HG03439 (cell line): Measurements from ENCODE around the gene INS.
"Not testable (repeated sequence)": the region's sequence is repeated elsewhere in the genome, so short reads cannot be mapped to it uniquely, and the experiment has no call there.

Experiments used
- ATAC-seq: cut with Tn5 transposase; IDR thresholded peaks from one replicate; pipeline ENCODE4 v1.9.1; 2021; ENCODE audit warnings: mild to moderate bottlenecking, moderate library complexity; ENCODE audit not compliant: unreplicated experiment

The INS gene

GRCh38 chr11:2135018-2135569, 25.9 kb downstream of the INS start:
- no peak for ATAC-seq

GRCh38 chr11:2134022-2135010, 26.7 kb downstream of the INS start:
- ATAC-seq, result no peak

GRCh38 chr11:2133241-2134021, 27.6 kb downstream of the INS start:
- no peak for ATAC-seq

- ATAC-seq, result no peak
These were observed 28.2 kb downstream of the INS start for GRCh38 chr11:2132874-2133240.

- no peak for ATAC-seq
These were observed 28.8 kb downstream of the INS start for GRCh38 chr11:2132246-2132645.

- no peak for ATAC-seq
These were observed 29.4 kb downstream of the INS start for GRCh38 chr11:2131371-2132236.

- ATAC-seq, result no peak
These were observed 30.1 kb downstream of the INS start for GRCh38 chr11:2130881-2131352.

- ATAC-seq, result no peak
These were observed 31.2 kb downstream of the INS start for GRCh38 chr11:2129699-2130366.

GRCh38 chr11:2129308-2129698, 31.7 kb downstream of the INS start:
- no peak for ATAC-seq

GRCh38 chr11:2128511-2129307, 32.3 kb downstream of the INS start:
- ATAC-seq, result no peak

- ATAC-seq, result no peak
These were observed 32.9 kb downstream of the INS start for GRCh38 chr11:2128130-2128510.

- ATAC-seq, result no peak
These were observed 33.4 kb downstream of the INS start for GRCh38 chr11:2127482-2128129.

- no peak for ATAC-seq
These were observed 34.4 kb downstream of the INS start for GRCh38 chr11:2126520-2127085.

GRCh38 chr11:2124736-2125484, 36.1 kb downstream of the INS start:
- ATAC-seq, result not testable (repeated sequence)

GRCh38 chr11:2123628-2123960, 37.4 kb downstream of the INS start:
- ATAC-seq, result no peak

- no peak for ATAC-seq
These were observed 37.9 kb downstream of the INS start for GRCh38 chr11:2122907-2123627.

GRCh38 chr11:2122222-2122906, 38.6 kb downstream of the INS start:
- no peak for ATAC-seq
